HG02943 (cell line): Measurements from ENCODE around the gene CHMP3.

ENCODE experiments used
- ATAC-seq: cut with Tn5 transposase; IDR thresholded peaks from one replicate; pipeline ENCODE4 v1.9.1; 2021; ENCODE audit warnings: mild to moderate bottlenecking, low read depth, moderate library complexity; ENCODE audit not compliant: unreplicated experiment

The CHMP3 gene

GRCh38 chr2:86476092-86476491 lies 87.2 kb downstream of the CHMP3 start:
- ATAC-seq, result no peak

GRCh38 chr2:86471637-86472036 lies 91.6 kb downstream of the CHMP3 start:
- ATAC-seq, result no peak

- no peak for ATAC-seq
Observed at GRCh38 chr2:86470890-86471289, 92.4 kb downstream of the CHMP3 start.

- ATAC-seq, result no peak
Observed at GRCh38 chr2:86468162-86469033, 94.8 kb downstream of the CHMP3 start.

- no peak for ATAC-seq
Observed at GRCh38 chr2:86466306-86466705, 96.9 kb downstream of the CHMP3 start.

GRCh38 chr2:86464652-86465051 lies 98.6 kb downstream of the CHMP3 start:
- no peak for ATAC-seq

- no peak for ATAC-seq
Observed at GRCh38 chr2:86461042-86461743, 102.0 kb downstream of the CHMP3 start.

GRCh38 chr2:86455181-86455580 lies 108.1 kb downstream of the CHMP3 start:
- ATAC-seq, result no peak

GRCh38 chr2:86454238-86454637 lies 109.0 kb downstream of the CHMP3 start:
- no peak for ATAC-seq

- no peak for ATAC-seq
Observed at GRCh38 chr2:86453836-86454235, 109.4 kb downstream of the CHMP3 start.
